Measurements from ENCODE around the gene HS6ST3.

The HS6ST3 gene

GRCh38 chr13:96651598-96651997 lies 561.7 kb downstream of the HS6ST3 start:
- DNase-seq = no peak

GRCh38 chr13:96652506-96652905 lies 562.6 kb downstream of the HS6ST3 start:
- DNase-seq = no peak

- DNase-seq = no peak
These were observed 571.7 kb downstream of the HS6ST3 start for GRCh38 chr13:96661612-96662011.

GRCh38 chr13:96662036-96662435 lies 572.1 kb downstream of the HS6ST3 start:
- no peak for DNase-seq

GRCh38 chr13:96667294-96668018 lies 577.5 kb downstream of the HS6ST3 start:
- DNase-seq = no peak

- DNase-seq = no peak
These were observed 581.2 kb downstream of the HS6ST3 start for GRCh38 chr13:96671073-96671472.

- no peak for DNase-seq
These were observed 582.1 kb downstream of the HS6ST3 start for GRCh38 chr13:96672016-96672415.

- no peak for DNase-seq
These were observed 583.9 kb downstream of the HS6ST3 start for GRCh38 chr13:96673825-96674224.

GRCh38 chr13:96677029-96677428 lies 587.1 kb downstream of the HS6ST3 start:
- no peak for DNase-seq

GRCh38 chr13:96678801-96679200 lies 588.9 kb downstream of the HS6ST3 start:
- no peak for DNase-seq

- no peak for DNase-seq
These were observed 591.0 kb downstream of the HS6ST3 start for GRCh38 chr13:96680898-96681297.

GRCh38 chr13:96681766-96682165 lies 591.9 kb downstream of the HS6ST3 start:
- DNase-seq = no peak

GRCh38 chr13:96684469-96684868 lies 594.6 kb downstream of the HS6ST3 start:
- DNase-seq = no peak

GRCh38 chr13:96684907-96685306 lies 595.0 kb downstream of the HS6ST3 start:
- DNase-seq = no peak

GRCh38 chr13:96686286-96686685 lies 596.4 kb downstream of the HS6ST3 start:
- DNase-seq = no peak

- DNase-seq = no peak
These were observed 597.3 kb downstream of the HS6ST3 start for GRCh38 chr13:96687191-96687590.

- DNase-seq = no peak
These were observed 601.1 kb downstream of the HS6ST3 start for GRCh38 chr13:96690998-96691397.

- DNase-seq = no peak
These were observed 606.5 kb downstream of the HS6ST3 start for GRCh38 chr13:96696389-96696900.

GRCh38 chr13:96700657-96701056 lies 610.8 kb downstream of the HS6ST3 start:
- no peak for DNase-seq

GRCh38 chr13:96707146-96707545 lies 617.2 kb downstream of the HS6ST3 start:
- DNase-seq = no peak

- no peak for DNase-seq
These were observed 620.4 kb downstream of the HS6ST3 start for GRCh38 chr13:96710166-96710862.

- no peak for DNase-seq
These were observed 630.5 kb downstream of the HS6ST3 start for GRCh38 chr13:96720446-96720845.

- DNase-seq = no peak
These were observed 636.7 kb downstream of the HS6ST3 start for GRCh38 chr13:96726651-96727050.

GRCh38 chr13:96728463-96728862 lies 638.6 kb downstream of the HS6ST3 start:
- DNase-seq = no peak
